Measurements from ENCODE around the gene SERPINE2. TPM values are rescaled to one million over a fixed set of nuclear protein-coding genes. Genes with fewer than 3 reads are reported as not detected.

Gene SERPINE2
- total RNA-seq, 4 donors from 2014 or later, result 25.5 to 94.5 (median 38.5) TPM

DNA sequence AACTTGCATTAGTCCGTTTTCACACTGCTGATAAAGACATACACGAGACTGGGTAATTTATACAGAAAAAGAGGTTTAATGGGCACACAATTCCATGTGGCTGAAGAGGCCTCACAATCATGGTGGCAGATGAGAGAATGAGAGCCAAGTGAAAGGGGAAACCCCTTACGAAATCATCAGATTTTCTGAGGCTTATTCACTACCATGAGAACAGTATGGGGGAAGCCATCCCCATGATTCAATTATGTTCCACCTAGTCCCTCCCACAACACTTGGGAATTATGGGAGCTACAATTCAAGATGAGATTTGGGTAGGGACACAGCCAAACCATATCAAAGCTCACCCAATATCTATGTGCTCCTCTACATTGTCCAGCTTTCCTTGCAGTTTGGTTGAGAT is 16.0 kb upstream of the SERPINE2 start:
- 93% methylated on average over 3 of the region's 3 CpGs for WGBS, 2 donors
- DNase-seq (ENCODE audit: low spot score in 2 of 2), result no peak
- no peaks in the 10 kb centered on the region for H3K9me3 ChIP-seq
- no peak overlapping the region for H3K4me3 ChIP-seq
- no peaks in the 10 kb centered on the region for H3K36me3 ChIP-seq
- H3K27ac ChIP-seq, result no peak overlapping the region
- H3K4me1 ChIP-seq, result no peaks in the 10 kb centered on the region
- TF ChIP-seq POLR2A (IDR thresholded peaks at IDR 0.05), result no peak
- TF ChIP-seq EP300 (IDR thresholded peaks at IDR 0.05), result no peak
- TF ChIP-seq, protein P1, sequence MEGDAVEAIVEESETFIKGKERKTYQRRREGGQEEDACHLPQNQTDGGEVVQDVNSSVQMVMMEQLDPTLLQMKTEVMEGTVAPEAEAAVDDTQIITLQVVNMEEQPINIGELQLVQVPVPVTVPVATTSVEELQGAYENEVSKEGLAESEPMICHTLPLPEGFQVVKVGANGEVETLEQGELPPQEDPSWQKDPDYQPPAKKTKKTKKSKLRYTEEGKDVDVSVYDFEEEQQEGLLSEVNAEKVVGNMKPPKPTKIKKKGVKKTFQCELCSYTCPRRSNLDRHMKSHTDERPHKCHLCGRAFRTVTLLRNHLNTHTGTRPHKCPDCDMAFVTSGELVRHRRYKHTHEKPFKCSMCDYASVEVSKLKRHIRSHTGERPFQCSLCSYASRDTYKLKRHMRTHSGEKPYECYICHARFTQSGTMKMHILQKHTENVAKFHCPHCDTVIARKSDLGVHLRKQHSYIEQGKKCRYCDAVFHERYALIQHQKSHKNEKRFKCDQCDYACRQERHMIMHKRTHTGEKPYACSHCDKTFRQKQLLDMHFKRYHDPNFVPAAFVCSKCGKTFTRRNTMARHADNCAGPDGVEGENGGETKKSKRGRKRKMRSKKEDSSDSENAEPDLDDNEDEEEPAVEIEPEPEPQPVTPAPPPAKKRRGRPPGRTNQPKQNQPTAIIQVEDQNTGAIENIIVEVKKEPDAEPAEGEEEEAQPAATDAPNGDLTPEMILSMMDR (IDR thresholded peaks at IDR 0.05), result no peak
- H3K27me3 ChIP-seq, result no peaks in the 10 kb centered on the region

DNA sequence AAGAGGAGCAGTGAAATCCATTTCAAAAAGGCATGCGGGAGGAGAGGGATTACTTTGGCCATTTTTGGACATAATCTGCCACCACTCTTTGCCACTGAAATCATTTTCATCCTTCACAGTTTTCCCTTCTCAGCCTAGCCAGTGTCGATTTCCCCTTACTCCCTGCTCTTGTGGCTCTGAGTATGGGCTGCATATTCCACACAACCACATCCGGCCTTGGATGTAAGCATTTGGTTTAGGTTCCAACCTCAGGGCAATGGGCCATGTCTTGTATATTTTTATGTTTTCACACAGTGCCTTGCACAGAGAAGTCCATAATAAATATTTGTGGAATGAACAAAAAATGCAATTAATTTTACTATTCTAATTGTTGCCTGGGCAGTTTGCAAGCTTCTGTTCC is 7.7 kb upstream of the SERPINE2 start:
- 91 to 98% methylated on average over 3 of the region's 3 CpGs for WGBS, 2 donors
- H3K36me3 ChIP-seq, result no peaks in the 10 kb centered on the region
- TF ChIP-seq POLR2A (IDR thresholded peaks at IDR 0.05) (no peak), EP300 (IDR thresholded peaks at IDR 0.05) (no peak)
- TF ChIP-seq, protein P1 (IDR thresholded peaks at IDR 0.05), result no peak

DNA sequence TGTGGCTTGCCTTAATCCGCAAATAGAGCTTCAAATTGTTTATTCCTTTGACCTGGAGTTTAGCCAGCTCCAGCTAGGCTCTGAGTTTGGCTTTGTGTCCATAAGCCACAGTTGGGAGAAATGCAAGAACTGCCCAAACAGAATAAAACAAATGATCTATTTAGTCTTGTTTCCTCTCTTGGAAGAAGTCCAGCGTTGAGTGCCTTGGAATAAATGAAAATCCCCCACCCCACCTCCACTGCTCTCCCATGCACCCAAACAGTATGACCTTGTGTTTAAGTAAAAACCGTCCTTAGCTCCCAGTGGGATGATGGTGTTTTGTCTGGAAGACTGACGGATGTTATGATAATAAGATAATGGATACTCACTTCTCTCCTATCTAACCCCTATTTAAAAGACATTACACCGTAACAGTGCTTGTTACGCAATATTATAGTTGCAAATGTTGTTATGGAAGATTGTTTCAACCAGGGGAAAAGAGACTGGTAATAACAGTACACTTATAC is 3.2 kb upstream of the SERPINE2 start:
- WGBS, 2 donors, result 16 to 17% methylated on average over 6 of the region's 6 CpGs
- no peaks in the 10 kb centered on the region for H3K9me3 ChIP-seq
- no peaks in the 10 kb centered on the region for H3K36me3 ChIP-seq
- TF ChIP-seq, protein P1 (IDR thresholded peaks at IDR 0.05), result no peak
- TF ChIP-seq EP300 (IDR thresholded peaks at IDR 0.05) (no peak), POLR2A (IDR thresholded peaks at IDR 0.05) (no peak)
- peaks cover 0 to 51% (median 13%) of the 10 kb centered on the region in 4 donors for H3K4me1 ChIP-seq
- no peaks in the 10 kb centered on the region for H3K27me3 ChIP-seq
- H3K4me3 ChIP-seq, result no peak overlapping the region
- H3K27ac ChIP-seq, result peak overlapping the region in 2 of 4 donors; percentile 54 to 67
- no peak for DNase-seq (ENCODE audit: low spot score in 2 of 2)

More for the DNA sequence above, 7.7 kb upstream of the SERPINE2 start:
- H3K9me3 ChIP-seq, result no peaks in the 10 kb centered on the region
- no peak overlapping the region for H3K4me3 ChIP-seq
- peaks cover 0 to 13% (median 9%) of the 10 kb centered on the region in 4 donors for H3K4me1 ChIP-seq
- DNase-seq (ENCODE audit: low spot score in 2 of 2), result no peak
- H3K27ac ChIP-seq, result no peak overlapping the region
- H3K27me3 ChIP-seq, result no peaks in the 10 kb centered on the region

DNA sequence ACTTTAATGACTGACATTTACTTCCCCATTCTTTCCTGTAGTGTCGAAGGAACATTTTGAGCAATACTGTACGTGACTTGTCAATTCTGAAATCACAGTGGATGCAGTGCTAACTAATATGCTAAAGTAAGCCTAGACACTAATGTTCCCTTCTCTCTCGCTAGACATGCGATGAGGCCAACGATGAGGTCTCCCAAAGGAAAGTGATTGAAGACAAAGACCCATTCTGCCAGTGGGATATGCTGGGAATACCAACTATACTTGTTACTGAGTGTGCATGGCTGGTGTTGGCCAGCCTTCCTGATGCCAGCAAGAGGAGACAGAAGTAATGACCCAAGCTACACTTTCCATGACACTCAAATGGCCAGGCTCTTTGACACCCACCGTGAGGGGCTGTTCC is 2.5 kb upstream of the SERPINE2 start:
- Histone ChIP-seq H3K4me3 (no peak overlapping the region), H3K9me3 (no peaks in the 10 kb centered on the region), H3K4me1 (peaks cover 0 to 51% (median 13%) of the 10 kb centered on the region in 4 donors), H3K27ac (peak overlapping the region in 3 of 4 donors; percentile 17 to 67 (median 54)), H3K36me3 (no peaks in the 10 kb centered on the region), H3K27me3 (no peaks in the 10 kb centered on the region)
- TF ChIP-seq, protein P1 (IDR thresholded peaks at IDR 0.05), result no peak
- TF ChIP-seq POLR2A (IDR thresholded peaks at IDR 0.05), result no peak
- TF ChIP-seq EP300 (IDR thresholded peaks at IDR 0.05), result no peak
- WGBS, 2 donors, result 37 to 48% methylated on average over 6 of the region's 6 CpGs
- no peak for DNase-seq (ENCODE audit: low spot score in 2 of 2)

DNA sequence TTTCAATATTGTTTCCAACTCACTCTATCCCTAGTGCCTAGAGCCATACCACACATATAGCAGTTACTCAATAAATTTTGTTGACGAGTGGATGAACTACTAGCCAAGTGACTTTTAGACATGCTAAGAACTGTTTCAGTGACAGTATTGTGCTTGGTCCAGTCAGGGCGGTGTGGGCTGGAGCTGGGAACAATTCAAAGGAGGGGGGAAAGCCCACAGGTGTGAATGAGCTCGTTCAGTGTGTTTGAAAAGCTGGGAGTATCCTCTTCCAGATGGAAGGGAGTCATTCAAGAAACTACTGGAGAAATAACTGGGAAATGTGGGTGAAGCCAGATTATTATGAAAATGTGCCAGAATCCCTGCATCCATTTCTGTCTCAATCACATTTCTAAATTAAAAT is 1.7 kb upstream of the SERPINE2 start:
- no peak for DNase-seq (ENCODE audit: low spot score in 2 of 2)
- no peak for TF ChIP-seq POLR2A (IDR thresholded peaks at IDR 0.05)
- TF ChIP-seq EP300 (IDR thresholded peaks at IDR 0.05), result no peak
- TF ChIP-seq, protein P1 (IDR thresholded peaks at IDR 0.05), result no peak
- H3K9me3 ChIP-seq, result no peaks in the 10 kb centered on the region
- H3K27ac ChIP-seq, result peak overlapping the region in 1 of 4 donors; percentile 67
- peaks cover 0 to 51% (median 13%) of the 10 kb centered on the region in 4 donors for H3K4me1 ChIP-seq
- 69 to 77% methylated on average over 3 of the region's 3 CpGs for WGBS, 2 donors
- H3K36me3 ChIP-seq, result no peaks in the 10 kb centered on the region
- H3K4me3 ChIP-seq, result no peak overlapping the region
- H3K27me3 ChIP-seq, result no peaks in the 10 kb centered on the region

Measured in tibial nerve (tissue), 4 donors.